SIG-M5 (cell line): Measurements from ENCODE around the gene PSAP.

Experiments used
- DNase-seq: peaks from one replicate; lab custom pipeline; 2025; lab: John Stamatoyannopoulos, UW

Gene PSAP

DNA sequence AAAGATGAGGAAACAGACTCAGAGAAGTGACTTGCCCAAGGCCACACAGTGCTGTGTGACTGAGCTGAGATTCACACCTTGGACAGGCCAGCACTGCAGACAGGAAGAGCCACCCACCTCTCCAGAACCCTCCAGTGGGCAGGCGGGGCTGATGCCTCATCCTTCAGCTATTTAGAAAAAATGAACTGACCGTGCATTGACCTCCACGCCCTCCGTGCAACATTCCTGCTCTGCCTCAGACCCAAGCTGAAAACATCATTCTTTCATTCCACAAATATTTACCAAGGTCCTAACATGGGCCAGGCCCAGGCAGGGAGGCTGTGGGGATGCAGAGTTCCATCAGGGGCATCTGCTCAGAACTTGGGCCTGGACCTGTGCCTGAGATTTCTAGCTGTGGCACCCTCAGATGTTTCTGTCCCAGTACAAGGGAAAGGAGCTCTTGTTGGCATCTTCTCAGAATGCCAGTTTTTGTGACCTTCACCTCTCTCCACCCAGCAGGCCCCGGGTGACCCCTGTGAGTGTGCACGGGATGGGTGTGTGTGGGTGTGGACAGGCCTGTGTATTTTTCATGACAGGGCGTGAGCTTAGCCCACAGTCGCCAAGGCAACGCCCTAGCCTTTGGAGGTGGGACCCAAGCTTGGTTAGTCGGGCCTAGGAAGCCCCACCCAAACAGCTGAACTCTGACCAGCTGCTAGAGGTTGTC, 84.2 kb downstream of the PSAP start:
- no peak for DNase-seq
